ENCODE measurements around the gene FERMT3.
A peak's percentile ranks its signal among the peaks of the same experiment; 100 is the strongest.
"Not testable (repeated sequence)": the region's sequence is repeated elsewhere in the genome, so short reads cannot be mapped to it uniquely, and the experiment has no call there.

FERMT3 gene

GRCh38 chr11:64206457-64207255, at the start of gene FERMT3:
TSS of gene FERMT3 (plus strand) at chr11:64206721. CDS start at chr11:64207365, 644 bp downstream.
- peak; percentile 72 for DNase-seq

- DNase-seq = no peak
Measured at GRCh38 chr11:64157631-64158394, 48.7 kb upstream of the FERMT3 start.

- DNase-seq = no peak
Measured at GRCh38 chr11:64161037-64161436, 45.5 kb upstream of the FERMT3 start.

GRCh38 chr11:64162769-64163168, 43.8 kb upstream of the FERMT3 start:
- DNase-seq = not testable (repeated sequence)

- DNase-seq = no peak
Measured at GRCh38 chr11:64163951-64164350, 42.6 kb upstream of the FERMT3 start.

- DNase-seq = no peak
Measured at GRCh38 chr11:64164392-64165312, 41.9 kb upstream of the FERMT3 start.

- DNase-seq = no peak
Measured at GRCh38 chr11:64165481-64165841, 41.1 kb upstream of the FERMT3 start.

GRCh38 chr11:64165842-64166635, 40.5 kb upstream of the FERMT3 start, which contains the start of gene MACROD1:
TSS of gene MACROD1 (minus strand) at chr11:64166113. CDS start at chr11:64165994, 119 bp downstream.
- DNase-seq = peak; percentile 87

- no peak for DNase-seq
Measured at GRCh38 chr11:64170419-64170818, 36.1 kb upstream of the FERMT3 start.

- no peak for DNase-seq
Measured at GRCh38 chr11:64173616-64174355, 32.7 kb upstream of the FERMT3 start.

GRCh38 chr11:64176751-64177150, 29.8 kb upstream of the FERMT3 start:
- DNase-seq = no peak

- no peak for DNase-seq
Measured at GRCh38 chr11:64178203-64178602, 28.3 kb upstream of the FERMT3 start.

GRCh38 chr11:64178951-64179639, 27.4 kb upstream of the FERMT3 start:
- DNase-seq = no peak

GRCh38 chr11:64180891-64181290, 25.6 kb upstream of the FERMT3 start:
- DNase-seq = no peak

- peak; percentile 91 for DNase-seq
Measured at GRCh38 chr11:64181506-64182411, 24.8 kb upstream of the FERMT3 start.

- DNase-seq = no peak
Measured at GRCh38 chr11:64183890-64184289, 22.6 kb upstream of the FERMT3 start.

- peak; percentile 86 for DNase-seq
Measured at GRCh38 chr11:64185175-64185692, 21.3 kb upstream of the FERMT3 start.

- DNase-seq = peak; percentile 100
Measured at GRCh38 chr11:64185693-64186491, 20.6 kb upstream of the FERMT3 start, which contains the start of gene STIP1. TSS of gene STIP1 (plus strand) at chr11:64186171. CDS start at chr11:64186262, 91 bp downstream.
